Measurements from ENCODE around the gene RBM38.

The RBM38 gene

DNA sequence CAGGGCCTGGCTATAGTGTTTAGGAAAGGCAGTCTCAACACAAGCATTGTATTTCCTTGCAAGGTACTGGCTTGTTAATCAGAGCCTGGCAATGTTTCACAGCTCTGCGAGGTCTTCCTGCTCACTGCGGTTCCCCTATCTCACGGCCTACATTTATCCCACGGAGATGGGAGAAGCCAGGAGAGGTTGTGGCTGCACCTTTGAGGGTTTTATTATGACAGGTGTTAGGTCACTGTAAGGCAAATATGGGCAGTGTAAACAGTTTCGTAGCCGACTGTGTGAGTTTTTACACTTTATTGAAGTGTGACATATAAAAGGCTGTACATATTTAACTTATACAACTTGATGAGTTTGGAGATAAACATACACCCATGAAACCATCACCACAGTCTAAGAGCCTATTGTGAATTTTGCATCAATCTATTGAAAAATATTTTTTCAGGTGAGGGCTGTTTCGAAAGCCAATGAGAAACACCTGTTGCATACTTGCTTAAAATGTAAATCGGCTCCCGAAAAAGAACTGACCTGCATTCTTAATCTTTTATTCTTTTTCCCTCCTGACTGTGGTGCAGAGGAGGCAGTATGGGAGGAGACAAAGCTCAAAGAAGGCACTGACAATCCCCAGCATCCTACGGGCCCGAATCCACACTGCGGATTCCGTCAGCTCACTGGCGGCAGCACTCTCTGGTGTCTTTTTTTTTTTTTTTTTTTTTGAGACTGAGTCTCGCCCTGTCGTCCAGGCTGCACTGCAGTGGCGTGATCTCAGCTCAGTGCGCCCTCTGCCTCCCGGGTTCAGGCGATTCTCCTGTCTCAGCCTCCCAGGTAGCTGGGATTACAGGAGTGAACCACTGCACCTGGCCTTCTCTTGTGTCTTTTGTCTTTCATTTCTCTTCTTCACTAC lies 7.5 kb upstream of the RBM38 start:
- H3K27me3 Mint-ChIP-seq = no peaks in the 10 kb centered on the region
- H3K4me3 Mint-ChIP-seq = no peak overlapping the region
- no peaks in the 10 kb centered on the region for H3K36me3 Mint-ChIP-seq
- H3K27ac Mint-ChIP-seq = peak overlapping the region; percentile 12
- no peaks in the 10 kb centered on the region for H3K9me3 Mint-ChIP-seq
- peaks cover 19% of the 10 kb centered on the region for H3K4me1 Mint-ChIP-seq

DNA sequence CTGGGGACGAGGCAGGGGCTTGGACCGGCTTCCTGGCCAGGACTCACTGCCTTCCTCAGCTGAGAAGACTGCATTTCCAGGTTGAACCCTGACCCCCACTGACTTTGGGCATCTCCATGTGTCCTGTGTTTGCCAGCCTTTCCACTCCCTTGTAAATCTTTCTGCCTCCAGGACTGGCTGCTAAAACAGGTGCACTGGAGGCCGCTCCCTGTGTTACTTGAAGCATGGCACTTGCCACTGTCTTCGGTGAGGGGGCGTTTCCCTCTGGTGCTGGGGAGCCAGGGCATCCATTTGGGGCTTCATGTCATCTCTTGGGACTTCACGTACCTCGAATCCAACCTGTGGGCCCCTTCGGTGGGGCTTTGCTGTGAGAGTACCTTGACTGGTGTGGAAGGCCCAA lies 6.7 kb upstream of the RBM38 start:
- H3K27ac Mint-ChIP-seq = peak overlapping the region; percentile 17
- H3K4me1 Mint-ChIP-seq = peaks cover 20% of the 10 kb centered on the region
- no peaks in the 10 kb centered on the region for H3K36me3 Mint-ChIP-seq
- H3K27me3 Mint-ChIP-seq = no peaks in the 10 kb centered on the region
- no peak overlapping the region for H3K4me3 Mint-ChIP-seq
- no peaks in the 10 kb centered on the region for H3K9me3 Mint-ChIP-seq

DNA sequence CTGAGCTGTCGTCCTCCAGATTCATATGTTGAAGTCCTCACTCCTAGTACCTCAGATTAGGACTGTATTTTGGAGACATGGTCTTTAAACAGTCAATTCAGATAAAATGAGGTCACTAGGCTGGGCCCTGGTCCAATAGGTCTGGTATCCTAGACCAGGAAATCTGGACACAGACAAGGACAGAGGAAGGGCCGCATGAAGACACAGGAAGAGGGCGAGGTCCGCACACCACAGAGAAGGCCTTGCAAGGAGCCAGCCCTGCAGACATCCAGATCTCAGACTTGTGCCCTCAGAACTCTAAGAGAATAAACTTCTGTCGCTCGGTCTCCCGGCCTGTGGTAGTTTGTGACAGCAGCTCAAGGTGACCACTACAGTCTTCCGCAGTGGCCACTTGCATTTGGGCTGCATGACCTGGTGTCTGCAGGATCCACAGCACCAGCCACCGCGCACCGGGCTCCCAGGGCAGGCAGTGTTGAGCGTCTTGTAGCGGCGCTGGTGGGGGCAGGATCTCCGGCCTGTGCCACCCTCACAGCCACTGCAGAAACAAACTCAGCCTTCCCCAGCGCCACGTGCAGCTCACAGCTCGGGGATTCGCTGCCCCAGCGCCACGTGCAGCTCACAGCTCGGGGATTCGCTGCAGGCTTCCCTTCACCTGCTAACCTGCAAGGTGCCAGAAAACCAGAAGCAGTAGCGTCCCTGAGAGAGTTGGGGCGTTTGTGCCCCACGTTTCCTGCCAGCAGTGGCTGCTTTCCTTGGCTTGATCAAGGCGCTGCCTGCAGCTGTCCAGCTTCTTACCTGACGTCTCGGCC lies 6.0 kb upstream of the RBM38 start:
- no peak overlapping the region for H3K27ac Mint-ChIP-seq
- no peak overlapping the region for H3K4me3 Mint-ChIP-seq
- no peaks in the 10 kb centered on the region for H3K36me3 Mint-ChIP-seq
- H3K4me1 Mint-ChIP-seq = peaks cover 23% of the 10 kb centered on the region
- H3K9me3 Mint-ChIP-seq = no peaks in the 10 kb centered on the region
- H3K27me3 Mint-ChIP-seq = no peaks in the 10 kb centered on the region

DNA sequence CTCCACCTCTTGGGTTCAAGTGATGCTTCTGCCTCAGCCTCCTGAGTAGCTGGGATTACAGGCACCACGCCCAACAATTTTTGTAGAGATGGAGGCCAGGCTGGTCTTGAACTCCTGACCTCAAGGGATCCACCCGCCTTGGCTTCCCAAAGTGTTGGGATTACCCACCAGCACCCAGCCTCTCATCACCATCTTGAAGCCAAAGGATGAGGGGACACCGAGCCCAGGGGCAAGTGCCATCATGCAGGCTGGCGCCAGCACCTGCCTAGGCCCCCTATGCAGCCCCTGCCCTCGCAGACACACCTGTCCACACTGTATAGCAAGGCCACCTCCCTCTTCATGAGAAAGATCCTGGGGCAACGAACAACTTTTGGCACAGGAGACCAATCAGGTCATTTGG lies 5.3 kb upstream of the RBM38 start:
- H3K9me3 Mint-ChIP-seq = no peaks in the 10 kb centered on the region
- no peaks in the 10 kb centered on the region for H3K27me3 Mint-ChIP-seq
- peaks cover 28% of the 10 kb centered on the region for H3K4me1 Mint-ChIP-seq
- no peaks in the 10 kb centered on the region for H3K36me3 Mint-ChIP-seq
- no peak overlapping the region for H3K4me3 Mint-ChIP-seq
- H3K27ac Mint-ChIP-seq = no peak overlapping the region

DNA sequence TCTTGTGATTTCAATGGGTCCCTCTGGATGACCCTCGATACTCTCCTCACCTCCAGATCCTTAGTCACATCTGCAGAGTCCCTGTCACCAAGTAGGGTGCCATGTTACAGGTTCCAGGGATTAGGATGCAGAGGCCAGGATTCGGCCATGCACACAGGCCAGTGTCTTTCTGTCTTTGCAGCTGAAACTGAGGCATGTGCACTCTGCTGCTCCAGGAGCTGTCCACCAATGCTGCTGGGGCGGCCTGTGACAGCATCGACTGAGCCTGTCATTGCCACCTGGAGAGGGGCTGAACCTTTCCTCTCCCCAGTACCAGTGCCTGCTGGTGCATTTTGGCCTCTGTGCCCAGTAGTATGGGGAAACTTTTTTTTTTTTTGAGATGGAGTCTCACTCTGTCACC lies 4.4 kb upstream of the RBM38 start:
- Mint-ChIP-seq H3K36me3 (no peaks in the 10 kb centered on the region), H3K4me1 (peaks cover 28% of the 10 kb centered on the region), H3K9me3 (no peaks in the 10 kb centered on the region), H3K4me3 (no peak overlapping the region), H3K27me3 (no peaks in the 10 kb centered on the region), H3K27ac (no peak overlapping the region)

DNA sequence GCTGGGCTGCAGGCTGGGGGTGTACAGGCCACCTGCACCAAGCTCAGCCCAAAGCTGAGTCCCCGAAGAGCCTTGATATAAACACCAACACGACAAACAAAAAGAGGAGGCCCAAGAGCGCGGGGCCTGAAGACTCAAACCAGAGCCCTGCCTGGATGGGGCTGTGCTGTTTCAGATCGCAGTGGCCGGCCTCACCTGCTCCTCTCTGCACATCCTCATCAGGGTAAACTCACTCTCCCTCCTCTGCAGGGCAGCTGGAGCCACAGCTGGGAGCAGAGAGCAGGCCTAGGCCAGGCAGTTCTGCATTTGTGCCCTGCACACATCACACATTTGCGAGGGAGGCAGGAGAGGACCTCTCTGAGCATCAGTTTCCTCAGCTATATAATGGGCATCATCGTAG lies 3.7 kb upstream of the RBM38 start:
- Mint-ChIP-seq H3K9me3 (no peaks in the 10 kb centered on the region), H3K27me3 (no peaks in the 10 kb centered on the region), H3K27ac (no peak overlapping the region), H3K4me3 (no peak overlapping the region), H3K36me3 (no peaks in the 10 kb centered on the region), H3K4me1 (peaks cover 25% of the 10 kb centered on the region)

DNA sequence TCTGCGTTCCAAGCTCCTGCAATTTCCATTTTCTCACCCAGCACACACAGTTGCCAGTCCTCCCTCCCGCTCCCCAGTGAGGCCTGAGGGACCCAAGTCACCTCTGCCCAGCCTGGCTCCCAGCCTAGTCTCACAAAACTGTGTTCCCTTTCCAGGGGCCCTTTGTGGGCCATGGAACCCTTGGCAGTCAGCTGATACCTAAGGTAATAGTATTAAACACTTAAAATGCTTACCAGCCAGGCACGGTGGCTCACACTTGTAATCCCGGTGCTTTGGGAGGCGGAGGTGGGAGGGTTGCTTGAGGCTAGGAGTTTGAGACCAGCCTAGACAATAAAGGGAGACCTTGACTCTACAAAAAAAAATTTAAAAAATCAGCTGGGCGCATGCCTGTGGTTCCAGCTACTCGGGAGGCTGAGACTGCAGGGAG lies 3.2 kb upstream of the RBM38 start:
- no peak overlapping the region for H3K4me3 Mint-ChIP-seq
- H3K27me3 Mint-ChIP-seq = no peaks in the 10 kb centered on the region
- H3K27ac Mint-ChIP-seq = no peak overlapping the region

DNA sequence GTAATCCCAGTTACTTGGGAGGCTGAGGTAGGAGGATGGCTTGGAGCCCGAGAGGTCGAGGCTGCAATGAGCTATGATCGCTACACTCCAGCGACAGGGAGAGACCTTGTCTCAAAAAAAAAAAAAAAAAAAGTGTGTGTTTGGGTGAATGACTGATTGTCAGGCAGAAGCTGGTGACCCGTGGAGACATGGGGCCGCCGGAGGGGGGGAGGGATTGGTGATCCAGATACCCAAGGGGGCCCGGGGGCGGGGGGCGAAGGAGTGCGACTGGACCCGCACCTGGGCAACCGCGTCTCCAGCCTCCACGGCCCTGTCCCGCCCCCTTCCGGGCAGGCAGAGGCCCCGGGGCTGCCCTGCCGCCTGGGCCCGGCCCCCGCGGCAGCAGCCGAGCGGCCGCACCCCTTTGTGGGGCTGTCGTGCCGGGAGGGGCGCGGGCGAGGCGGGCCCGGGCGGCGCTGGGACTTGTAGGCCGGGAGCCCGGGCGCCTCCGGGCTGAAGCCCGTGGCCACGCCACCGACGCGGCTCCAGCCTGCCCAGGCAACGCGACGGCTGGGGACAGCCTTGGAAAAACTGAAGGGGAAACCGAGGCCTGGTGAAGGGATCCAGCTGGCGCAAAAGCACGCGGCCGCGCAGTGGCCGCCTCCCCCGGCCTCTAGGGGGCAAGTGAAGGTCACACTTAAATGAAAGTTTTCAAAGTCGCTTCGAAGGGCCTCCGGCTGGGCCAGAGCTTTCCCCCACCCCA lies 2.1 kb upstream of the RBM38 start:
- Mint-ChIP-seq H3K4me3 (peak overlapping the region; percentile 83), H3K27ac (peak overlapping the region; percentile 98), H3K4me1 (peaks cover 34% of the 10 kb centered on the region), H3K36me3 (peaks cover 7% of the 10 kb centered on the region), H3K9me3 (no peaks in the 10 kb centered on the region), H3K27me3 (no peaks in the 10 kb centered on the region)

More for the DNA sequence above, 3.2 kb upstream of the RBM38 start:
- H3K9me3 Mint-ChIP-seq = no peaks in the 10 kb centered on the region
- H3K36me3 Mint-ChIP-seq = peaks cover 1% of the 10 kb centered on the region
- peaks cover 26% of the 10 kb centered on the region for H3K4me1 Mint-ChIP-seq

DNA sequence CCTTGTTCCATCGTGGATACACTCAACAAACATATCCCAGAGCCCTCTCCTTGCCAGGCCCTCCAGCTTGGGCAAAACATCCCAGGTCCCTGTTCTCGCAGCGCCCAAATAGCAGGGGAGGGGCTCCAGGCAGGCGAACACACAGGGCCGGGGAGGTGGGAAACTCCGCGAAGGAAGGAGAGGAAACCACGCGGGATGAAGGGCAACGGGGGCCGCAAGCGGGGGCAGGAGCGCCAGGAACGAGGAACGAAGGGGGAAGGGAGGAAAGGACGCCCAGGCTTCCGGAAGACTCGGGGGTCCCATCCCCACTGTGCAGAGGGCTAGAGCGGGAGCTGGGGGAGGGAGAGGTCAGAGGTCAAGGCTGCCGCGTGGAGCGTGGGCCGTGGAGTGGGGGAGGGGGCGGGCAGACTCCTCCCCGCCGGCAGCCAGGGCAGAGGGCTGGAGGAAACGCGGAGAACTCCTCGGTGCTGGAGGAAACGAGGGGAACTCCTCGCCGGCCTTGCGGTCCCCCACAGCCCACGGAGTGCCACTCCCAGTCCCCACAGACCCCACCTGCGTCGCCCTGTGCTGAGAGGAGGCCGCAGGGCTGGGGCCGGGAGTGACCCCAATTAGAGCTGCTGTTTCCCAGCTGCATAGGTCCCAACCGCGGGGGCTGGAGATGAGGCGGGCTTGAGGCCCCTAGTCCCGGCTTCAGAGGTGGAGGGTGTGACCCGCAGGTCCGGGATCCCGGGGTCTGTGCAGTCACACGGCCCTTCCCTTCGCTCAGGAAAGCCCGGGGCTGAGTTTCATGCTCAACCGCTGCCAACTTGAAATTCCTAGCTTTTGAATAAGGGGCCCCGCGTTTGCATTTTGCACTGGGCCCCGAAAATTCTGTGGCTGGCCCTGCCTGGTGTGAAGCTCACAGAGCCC lies 1.2 kb upstream of the RBM38 start:
- no peaks in the 10 kb centered on the region for H3K27me3 Mint-ChIP-seq
- peak overlapping the region; percentile 98 for H3K27ac Mint-ChIP-seq
- peak overlapping the region; percentile 83 for H3K4me3 Mint-ChIP-seq
- peaks cover 7% of the 10 kb centered on the region for H3K36me3 Mint-ChIP-seq
- peaks cover 42% of the 10 kb centered on the region for H3K4me1 Mint-ChIP-seq
- H3K9me3 Mint-ChIP-seq = no peaks in the 10 kb centered on the region

DNA sequence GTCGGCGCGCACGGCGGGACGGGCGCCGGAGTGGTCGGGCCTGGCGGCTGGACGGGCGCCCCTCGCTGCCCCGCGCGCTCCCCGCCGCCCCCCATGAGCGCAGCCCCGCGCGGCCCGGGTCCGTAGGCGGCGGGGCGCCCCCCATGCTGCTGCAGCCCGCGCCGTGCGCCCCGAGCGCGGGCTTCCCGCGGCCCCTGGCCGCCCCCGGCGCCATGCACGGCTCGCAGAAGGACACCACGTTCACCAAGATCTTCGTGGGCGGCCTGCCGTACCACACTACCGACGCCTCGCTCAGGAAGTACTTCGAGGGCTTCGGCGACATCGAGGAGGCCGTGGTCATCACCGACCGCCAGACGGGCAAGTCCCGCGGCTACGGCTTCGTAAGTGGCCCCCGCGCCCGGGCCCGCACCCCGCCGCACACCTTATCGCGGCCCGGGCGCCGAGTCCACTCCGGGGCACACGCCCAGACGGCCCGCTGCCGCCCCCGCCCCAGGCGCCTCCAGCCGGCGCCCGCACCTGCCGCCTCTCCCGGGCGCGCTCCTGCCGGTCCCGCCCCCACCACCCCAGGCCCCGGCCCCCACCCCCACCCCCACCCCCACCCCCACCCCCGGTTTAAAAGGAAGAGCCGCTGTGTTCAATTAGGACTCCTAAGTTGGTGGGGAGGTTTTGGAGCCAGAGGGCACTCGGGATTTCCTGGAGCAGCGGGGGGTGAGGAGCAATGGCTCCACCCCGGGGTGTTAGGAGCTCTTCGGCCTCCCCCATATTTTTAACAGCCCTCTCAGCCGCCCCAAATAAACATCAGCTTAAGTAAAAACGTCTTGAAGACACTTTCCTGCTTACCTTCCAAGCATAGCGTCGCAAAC lies 474 bp downstream of the RBM38 start:
- Mint-ChIP-seq H3K9me3 (no peaks in the 10 kb centered on the region), H3K4me1 (peaks cover 53% of the 10 kb centered on the region), H3K27me3 (no peaks in the 10 kb centered on the region)

DNA sequence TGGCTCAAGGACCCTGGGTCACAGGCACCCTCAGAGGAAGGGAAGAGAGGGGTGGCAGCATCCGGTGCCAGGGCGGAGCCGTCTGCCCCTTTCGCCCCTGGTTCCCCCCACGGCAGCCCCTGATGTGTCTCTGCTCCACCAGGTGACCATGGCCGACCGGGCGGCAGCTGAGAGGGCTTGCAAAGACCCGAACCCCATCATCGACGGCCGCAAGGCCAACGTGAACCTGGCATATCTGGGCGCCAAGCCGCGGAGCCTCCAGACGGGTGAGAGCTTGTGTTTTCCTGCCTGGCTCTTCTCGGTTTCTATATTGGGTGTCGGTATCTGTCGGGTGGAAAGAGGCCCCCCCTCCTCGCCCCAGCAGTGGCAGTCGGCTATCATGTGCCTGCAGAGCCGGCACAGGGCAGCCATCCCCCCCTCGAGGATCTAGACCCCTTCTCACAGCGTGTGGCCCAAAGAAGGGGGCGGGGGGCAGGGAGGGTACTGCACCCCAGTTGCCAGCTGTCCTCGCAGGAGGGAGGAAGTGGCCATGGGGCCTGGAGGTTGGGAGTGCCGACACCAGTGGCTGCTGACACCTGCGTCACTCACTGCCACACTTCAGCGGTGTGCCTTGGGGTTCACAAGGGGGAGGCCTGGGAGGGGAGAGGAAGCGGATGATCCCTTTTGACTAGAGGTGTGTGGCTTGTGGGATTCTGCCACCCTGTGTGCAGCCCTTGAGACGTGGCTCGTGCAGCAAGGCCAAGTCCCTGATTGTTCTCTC lies 1.5 kb downstream of the RBM38 start:
- Mint-ChIP-seq H3K27me3 (no peaks in the 10 kb centered on the region), H3K36me3 (peaks cover 12% of the 10 kb centered on the region)

More for the DNA sequence above, 474 bp downstream of the RBM38 start:
- Mint-ChIP-seq H3K4me3 (peak overlapping the region; percentile 93), H3K27ac (peak overlapping the region; percentile 92), H3K36me3 (peaks cover 11% of the 10 kb centered on the region)

DNA sequence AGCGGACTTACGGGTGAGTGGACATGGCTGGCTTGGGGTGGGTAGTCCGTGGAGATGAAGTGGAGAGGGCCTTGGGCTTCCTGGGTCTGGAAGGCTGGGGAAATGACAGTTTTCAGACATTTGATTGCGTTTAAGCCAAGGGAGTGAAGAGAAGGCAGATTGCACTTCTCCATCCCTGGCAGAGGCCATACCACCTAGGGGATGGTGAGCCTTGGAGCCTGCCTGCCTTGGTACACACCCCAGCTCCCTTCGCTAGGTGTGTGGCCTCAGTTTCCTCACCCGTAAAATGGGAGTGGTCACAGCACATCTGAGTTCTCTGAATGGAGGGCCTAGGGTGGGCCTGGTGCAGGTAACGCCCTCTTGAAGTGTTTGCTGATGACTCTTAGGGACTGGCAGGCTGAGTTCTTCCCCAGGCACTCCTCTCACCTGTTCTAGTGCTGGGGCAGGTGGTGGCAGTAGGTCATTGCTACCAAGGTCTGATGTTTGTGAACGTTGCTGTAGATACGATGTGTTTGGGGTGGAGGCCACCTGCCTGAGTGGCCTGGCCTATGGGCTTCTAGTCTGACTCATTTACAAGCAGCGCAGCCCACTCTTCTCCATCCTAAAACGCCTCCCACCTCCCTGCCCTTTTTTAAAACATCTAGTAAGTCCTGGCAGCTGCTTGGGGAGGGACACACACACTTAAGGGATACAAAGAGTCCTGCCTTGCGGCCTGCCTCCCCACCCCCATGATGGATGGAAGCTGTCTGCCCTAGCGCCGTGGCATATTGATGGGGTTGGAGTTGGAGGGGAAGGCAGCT lies 2.3 kb downstream of the RBM38 start:
- Mint-ChIP-seq H3K36me3 (peaks cover 14% of the 10 kb centered on the region), H3K4me3 (peak overlapping the region; percentile 93), H3K27me3 (no peaks in the 10 kb centered on the region), H3K9me3 (no peaks in the 10 kb centered on the region), H3K27ac (peak overlapping the region; percentile 92), H3K4me1 (peaks cover 69% of the 10 kb centered on the region)

More for the DNA sequence above, 1.5 kb downstream of the RBM38 start:
- Mint-ChIP-seq H3K9me3 (no peaks in the 10 kb centered on the region), H3K4me1 (peaks cover 63% of the 10 kb centered on the region), H3K27ac (peak overlapping the region; percentile 92), H3K4me3 (peak overlapping the region; percentile 93)

Measured in activated naive CD4-positive, alpha-beta T cell treated with anti-CD3 and anti-CD28 coated beads, Interleukin-2, amount 50 U/mL, for 24 hours (primary cell).